Measurements from ENCODE around the gene MAPRE2. TPM values are rescaled to one million over a fixed set of nuclear protein-coding genes. Genes with fewer than 3 reads are reported as not detected.

MAPRE2 gene
- total RNA-seq, 1 experiment from 2014 or later: 29.4 TPM

GRCh38 chr18:35055726-35056125, 14.5 kb downstream of the MAPRE2 start:
- peaks cover 21 to 23% of the 10 kb centered on the region in 2 experiments for H3K4me1 Mint-ChIP-seq

More at GRCh38 chr18:35055726-35056125, 14.5 kb downstream of the MAPRE2 start:
- no peak for DNase-seq
- Histone ChIP-seq H3K79me1 (ENCODE audit: insufficient read depth, low read depth, low read length, poor library complexity, severe bottlenecking) (peaks cover 3% of the 10 kb centered on the region), H3K23me2 (ENCODE audit: insufficient read length, low read depth, low read length, poor library complexity, severe bottlenecking) (no peaks in the 10 kb centered on the region), H4K8ac (replicated peaks; ENCODE audit: insufficient read length, low read depth, low read length) (no peak overlapping the region), H3K23ac (ENCODE audit: insufficient read length, low read depth, low read length) (no peak overlapping the region), H2BK12ac (ENCODE audit: insufficient read length, low read depth, low read length) (no peak overlapping the region), H4K91ac (ENCODE audit: insufficient read length, low read depth, low read length) (no peak overlapping the region), H3K9ac (ENCODE audit: extremely low read depth, insufficient read length, low read length) (no peak overlapping the region), H3K27ac (ENCODE audit: insufficient read length, low read depth, low read length) (no peak overlapping the region), H4K5ac (ENCODE audit: insufficient read length, low read depth, low read length) (no peak overlapping the region), H4K20me1 (ENCODE audit: control insufficient read depth, insufficient read depth, insufficient read length) (no peaks in the 10 kb centered on the region), H3K27me3 (ENCODE audit: insufficient read depth, low read length) (no peaks in the 10 kb centered on the region), H2BK5ac (ENCODE audit: insufficient read length, low read length) (no peak overlapping the region), H3K4me2 (ENCODE audit: insufficient read depth, insufficient read length, low read length) (no peak overlapping the region), H2BK120ac (ENCODE audit: low read depth, low read length, poor library complexity, severe bottlenecking) (no peak overlapping the region), H3K18ac (ENCODE audit: insufficient read length, low read depth, low read length) (no peak overlapping the region), H3K9me3 (ENCODE audit: control insufficient read depth, low read depth, low read length) (no peaks in the 10 kb centered on the region), H3K56ac (ENCODE audit: insufficient read length, low read depth, low read length) (no peak overlapping the region), H3T11ph (ENCODE audit: low read length) (no peak overlapping the region), H3K14ac (ENCODE audit: insufficient read depth, low read length) (no peak overlapping the region), H2AFZ (ENCODE audit: low read length) (no peak overlapping the region), H2BK20ac (ENCODE audit: low read depth, low read length, poor library complexity, severe bottlenecking) (no peak overlapping the region), H2BK15ac (ENCODE audit: low read depth, low read length) (no peak overlapping the region), H3K4me1 (ENCODE audit: insufficient read depth, low read length) (peaks cover 10% of the 10 kb centered on the region), H3K79me2 (ENCODE audit: insufficient read depth, low read length) (peaks cover 3% of the 10 kb centered on the region; the same call in 1 of the 2 replicates), H2AK5ac (ENCODE audit: insufficient read length, low read length) (no peak overlapping the region), H3K4ac (ENCODE audit: low read depth, low read length) (no peak overlapping the region)
- H3K36me3 Mint-ChIP-seq (ENCODE audit: insufficient read depth in 1 of 3, low read depth in 3 of 3): no peaks in the 10 kb centered on the region
- no peak overlapping the region for H3K4me3 Mint-ChIP-seq
- no peak for TF ChIP-seq CTCF (conservative IDR thresholded peaks at IDR 0.05)
- H3K27ac Mint-ChIP-seq: no peak overlapping the region
- no peaks in the 10 kb centered on the region for H3K27me3 Mint-ChIP-seq (ENCODE audit: low read depth)
- no peaks in the 10 kb centered on the region for H3K9me3 Mint-ChIP-seq
- no CpG with 5 or more reads among the region's 2 CpGs for WGBS (ENCODE audit: extremely low coverage, insufficient read length, low lambda C conversion rate)

All from H9 (cell line).